Measurements from ENCODE around the gene BANK1.

BANK1 gene

DNA sequence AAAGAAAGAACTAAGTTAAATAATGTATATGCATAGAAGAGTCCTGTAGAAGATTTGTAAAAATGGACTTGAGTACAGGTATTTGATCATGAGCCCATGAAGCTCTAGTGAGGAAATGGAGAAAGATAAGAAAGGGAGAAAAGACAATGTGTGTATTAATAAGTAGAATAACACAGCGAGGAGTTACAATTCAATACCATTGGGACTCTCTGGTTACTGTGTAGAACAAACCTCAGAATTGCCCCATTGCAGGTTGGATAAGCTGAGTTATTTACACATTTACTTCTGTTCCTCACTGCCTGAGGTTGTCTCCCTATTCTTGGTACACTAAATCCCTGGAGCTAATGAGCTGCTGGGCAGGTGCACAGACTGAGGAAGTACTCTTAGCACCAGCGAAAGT is 33.3 kb downstream of the BANK1 start:
- Histone ChIP-seq H3K36me3 (no peaks in the 10 kb centered on the region), H3K27ac (no peak overlapping the region), H3K27me3 (ENCODE audit: insufficient read depth, low read depth, severe bottlenecking) (no peaks in the 10 kb centered on the region), H3K9me3 (ENCODE audit: severe bottlenecking) (no peaks in the 10 kb centered on the region), H3K4me3 (ENCODE audit: low read depth, low read length) (no peak overlapping the region)
- TF ChIP-seq, protein P1, sequence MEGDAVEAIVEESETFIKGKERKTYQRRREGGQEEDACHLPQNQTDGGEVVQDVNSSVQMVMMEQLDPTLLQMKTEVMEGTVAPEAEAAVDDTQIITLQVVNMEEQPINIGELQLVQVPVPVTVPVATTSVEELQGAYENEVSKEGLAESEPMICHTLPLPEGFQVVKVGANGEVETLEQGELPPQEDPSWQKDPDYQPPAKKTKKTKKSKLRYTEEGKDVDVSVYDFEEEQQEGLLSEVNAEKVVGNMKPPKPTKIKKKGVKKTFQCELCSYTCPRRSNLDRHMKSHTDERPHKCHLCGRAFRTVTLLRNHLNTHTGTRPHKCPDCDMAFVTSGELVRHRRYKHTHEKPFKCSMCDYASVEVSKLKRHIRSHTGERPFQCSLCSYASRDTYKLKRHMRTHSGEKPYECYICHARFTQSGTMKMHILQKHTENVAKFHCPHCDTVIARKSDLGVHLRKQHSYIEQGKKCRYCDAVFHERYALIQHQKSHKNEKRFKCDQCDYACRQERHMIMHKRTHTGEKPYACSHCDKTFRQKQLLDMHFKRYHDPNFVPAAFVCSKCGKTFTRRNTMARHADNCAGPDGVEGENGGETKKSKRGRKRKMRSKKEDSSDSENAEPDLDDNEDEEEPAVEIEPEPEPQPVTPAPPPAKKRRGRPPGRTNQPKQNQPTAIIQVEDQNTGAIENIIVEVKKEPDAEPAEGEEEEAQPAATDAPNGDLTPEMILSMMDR (IDR thresholded peaks at IDR 0.05; ENCODE audit: low read depth, low read length), result no peak
- DNase-seq, result no peak

DNA sequence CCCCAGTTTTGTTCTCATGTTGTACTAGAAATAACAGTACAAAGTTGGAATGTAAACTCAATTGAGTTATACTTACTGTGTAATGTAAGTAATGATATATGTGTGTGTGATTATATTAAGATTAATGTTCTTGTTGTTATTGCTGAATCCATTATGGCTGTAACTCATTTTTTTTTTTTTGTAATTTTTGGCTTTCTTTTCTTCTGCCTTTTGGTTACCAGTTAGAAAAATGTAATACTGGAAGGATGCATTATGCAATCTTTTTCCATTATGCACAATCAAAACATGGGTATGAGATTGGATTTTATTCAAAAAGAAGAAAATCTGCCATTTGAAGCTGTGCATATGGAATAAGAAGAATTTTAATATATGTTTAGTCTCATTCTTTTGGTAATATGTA is 34.0 kb downstream of the BANK1 start:
- H3K9me3 ChIP-seq (ENCODE audit: severe bottlenecking), result no peaks in the 10 kb centered on the region
- DNase-seq, result no peak
- no peaks in the 10 kb centered on the region for H3K36me3 ChIP-seq
- no peak overlapping the region for H3K4me3 ChIP-seq (ENCODE audit: low read depth, low read length)
- TF ChIP-seq, protein P1 (IDR thresholded peaks at IDR 0.05; ENCODE audit: low read depth, low read length), result no peak
- no peaks in the 10 kb centered on the region for H3K27me3 ChIP-seq (ENCODE audit: insufficient read depth, low read depth, severe bottlenecking)
- H3K27ac ChIP-seq, result no peak overlapping the region

DNA sequence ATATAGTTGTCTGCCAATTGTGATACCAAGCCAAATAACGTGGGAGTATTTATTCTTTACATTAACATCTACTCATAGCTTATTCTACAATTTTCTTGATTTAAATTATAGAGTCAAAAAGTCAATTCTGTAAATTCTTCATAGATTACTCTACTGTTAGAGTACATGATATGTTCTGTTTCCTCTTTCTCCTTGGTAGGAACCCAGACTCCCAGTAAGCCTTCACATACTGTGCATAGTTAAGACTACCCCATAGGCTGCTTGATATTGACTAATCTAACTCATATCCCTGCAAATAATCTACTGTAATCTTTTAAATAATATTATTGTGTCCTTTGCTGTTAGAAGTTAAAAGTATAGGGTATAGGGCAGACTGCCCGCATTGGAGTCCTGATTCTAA is 35.4 kb downstream of the BANK1 start:
- TF ChIP-seq, protein P1 (IDR thresholded peaks at IDR 0.05; ENCODE audit: low read depth, low read length), result no peak
- H3K27me3 ChIP-seq (ENCODE audit: insufficient read depth, low read depth, severe bottlenecking), result no peaks in the 10 kb centered on the region
- H3K9me3 ChIP-seq (ENCODE audit: severe bottlenecking), result no peaks in the 10 kb centered on the region
- H3K36me3 ChIP-seq, result no peaks in the 10 kb centered on the region
- no peak overlapping the region for H3K4me3 ChIP-seq (ENCODE audit: low read depth, low read length)
- H3K27ac ChIP-seq, result no peak overlapping the region
- no peak for DNase-seq

DNA sequence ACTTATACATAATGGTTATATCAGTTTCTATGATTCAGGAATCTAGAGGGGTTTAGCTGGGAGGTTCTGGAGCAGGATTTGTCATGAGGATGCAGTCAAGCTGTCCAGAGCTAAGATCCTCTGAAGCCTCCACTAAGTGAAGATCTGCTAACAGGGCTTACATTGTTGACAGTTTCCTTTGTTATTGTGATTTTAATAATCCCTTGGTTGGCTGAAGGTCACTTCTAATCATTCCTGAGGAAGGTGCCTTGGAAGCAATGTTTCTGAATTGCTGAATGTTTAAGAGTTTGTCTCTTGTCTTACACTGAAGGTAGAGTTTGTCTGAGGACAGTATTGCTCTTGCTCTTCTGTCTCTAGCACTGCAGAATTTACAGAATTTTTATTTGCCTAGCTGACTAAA is 41.3 kb downstream of the BANK1 start:
- H3K27ac ChIP-seq, result no peak overlapping the region
- H3K36me3 ChIP-seq, result no peaks in the 10 kb centered on the region
- no peaks in the 10 kb centered on the region for H3K27me3 ChIP-seq (ENCODE audit: insufficient read depth, low read depth, severe bottlenecking)
- no peaks in the 10 kb centered on the region for H3K9me3 ChIP-seq (ENCODE audit: severe bottlenecking)
- no peak overlapping the region for H3K4me3 ChIP-seq (ENCODE audit: low read depth, low read length)
- TF ChIP-seq, protein P1 (IDR thresholded peaks at IDR 0.05; ENCODE audit: low read depth, low read length), result no peak
- DNase-seq, result no peak

DNA sequence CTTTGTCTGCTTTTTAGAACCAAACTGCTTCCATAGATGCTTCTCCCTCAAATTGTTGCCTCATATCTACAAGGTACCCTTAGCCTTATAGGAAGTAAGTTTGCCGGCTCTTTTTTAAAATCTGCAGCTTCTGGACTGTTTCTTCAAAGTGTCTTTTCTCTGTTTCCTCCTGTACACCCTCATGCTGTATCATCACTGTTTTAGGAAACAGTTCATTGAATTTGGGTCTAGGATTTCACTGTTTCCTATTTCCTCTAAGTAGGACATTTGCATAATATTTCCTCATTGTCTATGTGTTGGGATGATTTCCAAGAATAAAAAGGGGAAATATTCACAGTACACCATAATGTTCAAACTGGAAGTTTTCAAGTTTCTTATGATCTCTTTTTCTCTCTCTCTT is 43.0 kb downstream of the BANK1 start:
- no peaks in the 10 kb centered on the region for H3K36me3 ChIP-seq
- no peaks in the 10 kb centered on the region for H3K27me3 ChIP-seq (ENCODE audit: insufficient read depth, low read depth, severe bottlenecking)
- H3K4me3 ChIP-seq (ENCODE audit: low read depth, low read length), result no peak overlapping the region
- TF ChIP-seq, protein P1 (IDR thresholded peaks at IDR 0.05; ENCODE audit: low read depth, low read length), result no peak
- H3K27ac ChIP-seq, result no peak overlapping the region
- DNase-seq, result no peak
- no peaks in the 10 kb centered on the region for H3K9me3 ChIP-seq (ENCODE audit: severe bottlenecking)

DNA sequence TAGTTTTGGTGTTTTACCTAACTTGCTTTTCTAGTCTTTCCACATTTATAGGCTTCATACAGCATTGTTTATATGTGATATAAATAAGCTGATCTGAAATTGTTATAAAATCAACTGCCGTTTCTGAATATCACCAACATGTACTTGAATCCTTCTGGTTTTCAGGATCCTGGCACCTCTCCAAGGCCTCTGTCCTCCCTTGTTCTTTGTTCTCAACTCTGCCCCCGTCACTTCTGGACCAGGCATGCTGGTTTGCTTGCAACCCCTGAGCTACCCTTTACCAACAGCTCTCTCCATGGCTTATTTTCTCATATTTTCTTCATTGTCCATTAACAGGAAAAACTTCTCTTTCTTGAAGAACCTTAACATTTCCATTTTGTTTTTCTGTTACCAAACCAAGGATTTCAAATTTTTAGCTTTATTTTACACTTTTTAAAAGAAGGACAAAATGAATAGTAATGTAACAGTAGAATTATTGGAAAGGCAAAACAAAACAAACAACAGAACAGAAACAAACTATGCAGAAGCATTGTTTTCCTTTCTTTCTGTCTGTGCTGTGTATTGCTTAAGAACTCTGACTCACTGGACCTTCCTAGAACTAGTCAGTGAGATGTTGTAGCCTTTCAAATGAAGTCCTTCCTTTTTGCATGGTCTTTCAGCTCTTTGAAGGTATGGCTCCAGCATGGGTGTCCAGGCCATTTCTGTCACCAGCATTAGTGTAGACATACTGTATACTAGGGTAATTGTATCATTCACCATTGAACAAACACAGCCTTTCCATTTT is 44.8 kb downstream of the BANK1 start:
- no peak for DNase-seq
- H3K27ac ChIP-seq, result no peak overlapping the region
- TF ChIP-seq, protein P1 (IDR thresholded peaks at IDR 0.05; ENCODE audit: low read depth, low read length), result no peak

More for the DNA sequence above, 44.8 kb downstream of the BANK1 start:
- Histone ChIP-seq H3K36me3 (no peaks in the 10 kb centered on the region), H3K4me3 (ENCODE audit: low read depth, low read length) (no peak overlapping the region), H3K27me3 (ENCODE audit: insufficient read depth, low read depth, severe bottlenecking) (no peaks in the 10 kb centered on the region), H3K9me3 (ENCODE audit: severe bottlenecking) (no peaks in the 10 kb centered on the region)

Measured in WERI-Rb-1 (cell line).